H54 (cell line): ENCODE measurements around the gene PIAS4.
A peak's percentile ranks its signal among the peaks of the same experiment; 100 is the strongest.

ENCODE experiments used
- DNase-seq: peaks from one replicate; pipeline ENCODE4 v3.0.0; 2011; ENCODE audit warnings: low spot score, mixed read lengths; ENCODE audit not compliant: insufficient read length
- FAIRE-seq: peaks from 3 replicates; lab custom pipeline; 2011; peaks lifted over from hg19 to GRCh38; lab: Jason Lieb, UNC
- POLR2A ChIP-seq: IDR thresholded peaks from 2 replicates; pipeline ENCODE4 v1.6.1; 2011; ENCODE audit warnings: low read depth, mild to moderate bottlenecking, low read length

Gene PIAS4

GRCh38 chr19:4058693-4059452, 51.3 kb downstream of the PIAS4 start:
- DNase-seq: no peak
- no peak for FAIRE-seq
- TF ChIP-seq POLR2A: 0 out of 2 replicates have a peak, but pooled peaks have one; percentile 12

GRCh38 chr19:4059453-4059871, 51.9 kb downstream of the PIAS4 start:
- no peak for FAIRE-seq
- no peak for TF ChIP-seq POLR2A

GRCh38 chr19:4059891-4060620, 52.5 kb downstream of the PIAS4 start:
- FAIRE-seq (no peak), DNase-seq (no peak)
- TF ChIP-seq POLR2A: no peak

More at GRCh38 chr19:4059453-4059871, 51.9 kb downstream of the PIAS4 start:
- no peak for DNase-seq

- DNase-seq (no peak), FAIRE-seq (no peak)
- TF ChIP-seq POLR2A: no peak
Measured at GRCh38 chr19:4060621-4061177, 53.2 kb downstream of the PIAS4 start.

GRCh38 chr19:4061178-4061682, 53.7 kb downstream of the PIAS4 start:
- TF ChIP-seq POLR2A: no peak
- DNase-seq (peak; percentile 77), FAIRE-seq (peak; percentile 43)

- DNase-seq (no peak), FAIRE-seq (no peak)
- TF ChIP-seq POLR2A: no peak
Measured at GRCh38 chr19:4061683-4062418, 54.3 kb downstream of the PIAS4 start.

GRCh38 chr19:4062419-4063368, 55.2 kb downstream of the PIAS4 start:
- no peak for DNase-seq
- FAIRE-seq: no peak
- TF ChIP-seq POLR2A: no peak

GRCh38 chr19:4063369-4064148, 56.0 kb downstream of the PIAS4 start:
- no peak for TF ChIP-seq POLR2A
- DNase-seq: no peak
- FAIRE-seq: no peak

- no peak for DNase-seq
- no peak for TF ChIP-seq POLR2A
- FAIRE-seq: no peak
Measured at GRCh38 chr19:4064149-4064495, 56.6 kb downstream of the PIAS4 start.

GRCh38 chr19:4064496-4065260, 57.1 kb downstream of the PIAS4 start:
- DNase-seq (no peak), FAIRE-seq (no peak)
- no peak for TF ChIP-seq POLR2A
